ENCODE data around the gene ZBTB7B.

Gene ZBTB7B

DNA sequence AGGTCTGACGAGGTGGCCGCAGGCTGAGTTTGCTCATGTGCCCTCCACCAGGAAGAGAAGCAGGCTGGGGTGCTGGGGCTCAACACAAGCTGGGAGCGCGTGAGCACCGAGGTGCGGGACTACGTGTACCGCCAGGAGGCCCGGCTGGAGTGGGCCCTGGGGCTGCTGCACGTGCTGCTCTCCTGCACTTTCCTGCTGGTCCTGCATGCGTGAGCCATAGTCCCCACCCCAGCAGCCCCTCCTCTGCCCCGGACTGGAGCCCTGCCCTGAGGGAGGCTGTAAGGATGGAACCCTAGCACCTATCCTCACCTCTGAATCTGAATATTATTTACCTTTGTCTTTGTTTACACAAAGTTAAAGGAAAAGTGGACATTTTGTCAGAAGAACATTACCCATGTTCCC is 40.7 kb downstream of the ZBTB7B start:
- Mint-ChIP-seq H3K27me3 (ENCODE audit: low read depth) (peaks cover 10% of the 10 kb centered on the region), H3K4me1 (peaks cover 7% of the 10 kb centered on the region), H3K4me3 (no peak overlapping the region), H3K36me3 (ENCODE audit: low read depth) (no peaks in the 10 kb centered on the region), H3K27ac (no peak overlapping the region), H3K9me3 (no peaks in the 10 kb centered on the region)
- TF ChIP-seq, protein P1, sequence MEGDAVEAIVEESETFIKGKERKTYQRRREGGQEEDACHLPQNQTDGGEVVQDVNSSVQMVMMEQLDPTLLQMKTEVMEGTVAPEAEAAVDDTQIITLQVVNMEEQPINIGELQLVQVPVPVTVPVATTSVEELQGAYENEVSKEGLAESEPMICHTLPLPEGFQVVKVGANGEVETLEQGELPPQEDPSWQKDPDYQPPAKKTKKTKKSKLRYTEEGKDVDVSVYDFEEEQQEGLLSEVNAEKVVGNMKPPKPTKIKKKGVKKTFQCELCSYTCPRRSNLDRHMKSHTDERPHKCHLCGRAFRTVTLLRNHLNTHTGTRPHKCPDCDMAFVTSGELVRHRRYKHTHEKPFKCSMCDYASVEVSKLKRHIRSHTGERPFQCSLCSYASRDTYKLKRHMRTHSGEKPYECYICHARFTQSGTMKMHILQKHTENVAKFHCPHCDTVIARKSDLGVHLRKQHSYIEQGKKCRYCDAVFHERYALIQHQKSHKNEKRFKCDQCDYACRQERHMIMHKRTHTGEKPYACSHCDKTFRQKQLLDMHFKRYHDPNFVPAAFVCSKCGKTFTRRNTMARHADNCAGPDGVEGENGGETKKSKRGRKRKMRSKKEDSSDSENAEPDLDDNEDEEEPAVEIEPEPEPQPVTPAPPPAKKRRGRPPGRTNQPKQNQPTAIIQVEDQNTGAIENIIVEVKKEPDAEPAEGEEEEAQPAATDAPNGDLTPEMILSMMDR (IDR thresholded peaks at IDR 0.05; ENCODE audit: unreplicated experiment in 3 of 3) = no peak

DNA sequence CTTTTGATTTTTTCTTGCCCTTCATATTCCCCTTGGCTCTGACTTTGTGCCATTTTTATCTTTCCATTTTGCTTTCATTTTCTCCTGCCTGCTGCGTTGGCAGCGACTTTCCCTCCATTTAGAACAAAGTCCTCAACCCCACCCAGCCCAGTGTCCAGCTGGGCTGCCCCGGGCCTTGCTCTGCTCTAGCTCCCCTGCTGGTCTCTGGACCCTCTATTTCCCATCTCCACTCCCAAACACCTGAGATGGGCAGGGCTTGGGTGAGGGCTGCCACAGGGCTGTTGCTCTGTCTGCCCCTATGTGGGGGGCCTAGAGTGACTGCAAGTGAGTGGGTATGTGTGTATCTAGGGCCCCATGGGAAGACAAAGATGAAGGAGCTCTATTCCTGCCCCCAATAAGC is 41.2 kb downstream of the ZBTB7B start:
- Mint-ChIP-seq H3K4me1 (peaks cover 11% of the 10 kb centered on the region), H3K9me3 (no peaks in the 10 kb centered on the region), H3K27ac (no peak overlapping the region), H3K4me3 (no peak overlapping the region), H3K36me3 (ENCODE audit: low read depth) (no peaks in the 10 kb centered on the region), H3K27me3 (ENCODE audit: low read depth) (peaks cover 10% of the 10 kb centered on the region)
- TF ChIP-seq, protein P1 (IDR thresholded peaks at IDR 0.05; ENCODE audit: unreplicated experiment in 3 of 3) = no peak

DNA sequence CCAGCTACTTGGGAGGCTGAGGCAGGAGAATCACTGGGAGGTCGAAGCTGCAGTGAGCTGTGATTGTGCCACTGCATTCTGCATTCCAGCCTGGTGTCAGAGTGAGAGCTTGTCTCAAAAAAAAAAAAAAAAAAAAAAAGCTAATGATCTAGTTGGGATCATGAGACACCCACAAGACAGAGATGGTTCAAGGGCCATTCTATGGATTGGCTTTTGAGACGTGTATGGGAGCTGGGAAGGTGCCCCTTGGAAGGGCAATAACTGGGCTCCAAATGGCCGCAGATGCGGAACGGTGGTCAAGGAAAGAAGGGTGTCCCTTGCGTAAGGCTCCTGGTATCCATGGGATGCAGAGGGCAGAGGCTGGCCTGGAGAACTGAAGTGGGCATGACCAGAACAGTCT is 41.8 kb downstream of the ZBTB7B start:
- TF ChIP-seq, protein P1 (IDR thresholded peaks at IDR 0.05; ENCODE audit: unreplicated experiment in 3 of 3) = no peak
- H3K4me3 Mint-ChIP-seq = no peak overlapping the region
- peak overlapping the region in 1 of 3 experiments; percentile 37 for H3K27ac Mint-ChIP-seq
- peaks cover 15% of the 10 kb centered on the region for H3K4me1 Mint-ChIP-seq
- peaks cover 10% of the 10 kb centered on the region for H3K27me3 Mint-ChIP-seq (ENCODE audit: low read depth)
- H3K9me3 Mint-ChIP-seq = no peaks in the 10 kb centered on the region
- no peaks in the 10 kb centered on the region for H3K36me3 Mint-ChIP-seq (ENCODE audit: low read depth)

DNA sequence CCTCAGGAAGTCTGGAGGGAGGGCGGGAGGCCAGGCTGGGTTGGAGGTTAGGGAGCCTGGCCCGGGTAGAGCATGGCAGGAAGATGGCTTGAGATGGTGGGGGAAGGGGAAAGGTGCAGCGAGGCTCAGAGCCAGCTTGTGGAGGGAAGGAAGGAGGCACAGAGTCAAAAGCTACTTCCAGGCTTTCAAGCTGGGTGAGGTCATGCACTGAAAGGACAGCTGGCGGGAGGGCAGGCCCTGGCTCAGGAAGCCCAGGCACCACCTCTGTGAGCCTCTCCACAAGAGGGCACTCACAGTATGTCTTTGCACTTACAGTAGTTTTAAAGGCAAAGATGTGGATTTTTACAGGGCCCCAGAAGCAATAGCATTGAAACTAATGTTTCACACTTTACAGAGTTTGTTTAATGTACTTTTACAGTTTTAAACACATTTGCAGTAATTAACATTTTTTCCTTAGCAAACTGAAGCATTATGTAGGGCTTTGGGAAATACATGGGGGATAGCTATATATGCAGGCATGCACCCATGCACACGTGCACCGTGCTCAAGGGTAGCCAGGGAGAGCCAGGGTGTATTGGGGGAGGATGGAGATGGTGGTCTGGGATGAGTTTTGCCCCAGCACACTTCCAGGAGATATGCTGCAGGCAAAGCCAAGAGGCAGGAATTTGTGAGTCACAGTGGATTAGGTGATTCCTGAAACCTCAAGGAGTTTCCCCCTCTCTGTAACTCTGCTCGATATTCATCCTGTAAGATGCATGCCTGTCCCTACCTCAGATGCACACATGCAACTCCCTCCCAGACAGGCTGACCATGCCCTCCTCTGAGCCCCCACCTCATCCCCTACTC is 42.4 kb downstream of the ZBTB7B start:
- H3K4me3 Mint-ChIP-seq = peak overlapping the region in 1 of 3 experiments; percentile 37
- H3K4me1 Mint-ChIP-seq = peaks cover 22% of the 10 kb centered on the region
- TF ChIP-seq, protein P1 (IDR thresholded peaks at IDR 0.05; ENCODE audit: unreplicated experiment in 3 of 3) = peak; percentile 45 to 62 (median 46)
- H3K27ac Mint-ChIP-seq = peak overlapping the region in 1 of 3 experiments; percentile 37
- H3K27me3 Mint-ChIP-seq (ENCODE audit: low read depth) = peaks cover 10% of the 10 kb centered on the region
- no peaks in the 10 kb centered on the region for H3K36me3 Mint-ChIP-seq (ENCODE audit: low read depth)
- H3K9me3 Mint-ChIP-seq = no peaks in the 10 kb centered on the region

DNA sequence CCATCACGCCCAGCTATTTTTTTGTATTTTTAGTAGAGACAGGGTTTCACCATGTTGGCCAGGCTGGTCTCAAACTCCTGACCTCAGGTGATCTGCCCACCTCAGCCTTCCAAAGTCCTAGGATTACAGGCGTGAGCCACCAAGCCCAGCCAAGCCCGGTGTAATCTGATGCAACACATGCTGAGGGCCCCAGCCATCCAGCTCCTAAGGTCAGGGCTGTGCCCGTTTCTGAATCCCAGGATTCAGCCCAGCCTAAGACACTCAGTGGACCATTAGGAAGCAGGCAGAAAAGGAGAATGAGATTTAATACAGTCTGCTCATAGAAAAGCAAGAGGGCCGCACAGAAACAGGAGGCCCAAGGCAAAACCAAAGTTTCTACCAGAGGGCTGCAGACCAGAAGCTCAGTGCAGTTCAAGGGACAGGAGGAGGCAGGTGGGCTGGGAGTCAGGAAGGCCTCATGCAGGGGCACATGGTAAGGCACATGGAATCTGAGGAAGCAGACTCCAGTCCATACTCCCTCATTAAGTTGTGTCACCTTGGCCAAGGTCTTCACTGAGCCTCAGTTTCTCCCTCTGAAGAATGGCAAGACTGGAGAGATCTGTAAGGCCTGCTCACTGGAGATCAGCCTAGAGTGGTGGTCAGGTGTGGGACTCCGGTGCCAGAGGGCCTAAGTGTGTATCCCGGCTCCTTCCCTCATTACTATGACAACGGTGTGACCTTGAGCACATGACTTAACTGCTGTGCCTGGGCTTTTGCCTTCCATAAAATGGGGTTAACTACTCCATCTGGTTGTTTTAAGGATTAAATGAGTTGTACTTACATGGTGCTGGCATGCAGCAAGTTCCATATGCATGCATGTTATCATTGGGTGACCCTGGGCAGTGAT is 46.1 kb downstream of the ZBTB7B start:
- H3K9me3 Mint-ChIP-seq = no peaks in the 10 kb centered on the region
- peak overlapping the region in 1 of 3 experiments; percentile 54 for H3K27ac Mint-ChIP-seq
- peak overlapping the region; percentile 55 to 88 (median 67) for H3K4me3 Mint-ChIP-seq
- H3K27me3 Mint-ChIP-seq (ENCODE audit: low read depth) = peaks cover 18% of the 10 kb centered on the region
- TF ChIP-seq, protein P1 (IDR thresholded peaks at IDR 0.05; ENCODE audit: unreplicated experiment in 3 of 3) = no peak
- H3K36me3 Mint-ChIP-seq (ENCODE audit: low read depth) = no peaks in the 10 kb centered on the region
- H3K4me1 Mint-ChIP-seq = peaks cover 26% of the 10 kb centered on the region

Data from nephron (organoid).